Measurements from ENCODE around the gene NUDT16L1.

DNA sequence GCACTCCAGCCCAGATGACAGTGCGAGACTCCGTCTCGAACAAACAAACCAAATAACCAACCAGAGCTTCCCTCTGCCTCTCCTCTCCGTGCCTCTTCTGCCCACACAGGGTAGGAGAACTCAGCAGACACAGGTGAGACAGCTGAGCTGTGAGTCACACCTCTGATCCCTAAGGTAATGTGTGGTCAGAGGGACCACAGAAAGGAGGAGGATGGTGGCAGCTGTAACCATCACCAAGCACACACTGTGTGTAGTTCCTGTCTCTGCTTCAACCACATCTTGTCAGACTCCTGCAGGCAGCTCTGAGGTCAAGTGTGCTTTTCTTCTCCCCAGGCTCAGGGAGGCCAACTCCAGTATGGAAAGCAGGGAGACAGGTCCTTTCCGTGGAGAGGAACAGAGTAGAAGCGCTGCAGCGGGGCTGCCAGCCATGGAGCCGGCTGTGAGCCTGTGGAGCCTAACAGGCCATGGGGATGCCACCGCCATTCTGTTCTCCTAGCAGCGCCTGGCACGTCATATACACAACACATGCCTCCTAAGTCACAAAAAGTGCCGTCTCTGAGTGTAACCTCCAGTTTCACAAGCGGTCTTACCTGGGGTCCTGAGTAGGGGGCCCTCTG, 7.1 kb downstream of the NUDT16L1 start:
- TF ChIP-seq, protein P1, sequence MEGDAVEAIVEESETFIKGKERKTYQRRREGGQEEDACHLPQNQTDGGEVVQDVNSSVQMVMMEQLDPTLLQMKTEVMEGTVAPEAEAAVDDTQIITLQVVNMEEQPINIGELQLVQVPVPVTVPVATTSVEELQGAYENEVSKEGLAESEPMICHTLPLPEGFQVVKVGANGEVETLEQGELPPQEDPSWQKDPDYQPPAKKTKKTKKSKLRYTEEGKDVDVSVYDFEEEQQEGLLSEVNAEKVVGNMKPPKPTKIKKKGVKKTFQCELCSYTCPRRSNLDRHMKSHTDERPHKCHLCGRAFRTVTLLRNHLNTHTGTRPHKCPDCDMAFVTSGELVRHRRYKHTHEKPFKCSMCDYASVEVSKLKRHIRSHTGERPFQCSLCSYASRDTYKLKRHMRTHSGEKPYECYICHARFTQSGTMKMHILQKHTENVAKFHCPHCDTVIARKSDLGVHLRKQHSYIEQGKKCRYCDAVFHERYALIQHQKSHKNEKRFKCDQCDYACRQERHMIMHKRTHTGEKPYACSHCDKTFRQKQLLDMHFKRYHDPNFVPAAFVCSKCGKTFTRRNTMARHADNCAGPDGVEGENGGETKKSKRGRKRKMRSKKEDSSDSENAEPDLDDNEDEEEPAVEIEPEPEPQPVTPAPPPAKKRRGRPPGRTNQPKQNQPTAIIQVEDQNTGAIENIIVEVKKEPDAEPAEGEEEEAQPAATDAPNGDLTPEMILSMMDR (IDR thresholded peaks at IDR 0.05; ENCODE audit: poor library complexity, severe bottlenecking): no peak
- no peak for TF ChIP-seq EZH2 (IDR thresholded peaks at IDR 0.05; ENCODE audit: borderline replicate concordance, insufficient read depth, low read length, poor library complexity, severe bottlenecking)
- TF ChIP-seq TAF1 (IDR thresholded peaks at IDR 0.05; ENCODE audit: low read depth): no peak
